Upper lobe of left lung (tissue), 4 donors: ENCODE data around the gene SRRM4.
A peak's percentile ranks its signal among the peaks of the same experiment; 100 is the strongest.

Experiments
- CTCF ChIP-seq, 6 experiments: fragments of 450-650 bp in 4 of 6; fragments of 200-600 bp in 2 of 6; sonication (generic) in 2 of 6; IDR thresholded peaks; one replicate each; pipeline ENCODE4 v1.5.1; 2016 to 2019; ENCODE audit warnings: antibody characterized with exemption in 6 of 6
- EP300 ChIP-seq, 4 donors: sonication (generic); formaldehyde crosslinking; IDR thresholded peaks; one replicate each; pipeline ENCODE4 v1.5.1; 2017; ENCODE audit warnings: antibody characterized with exemption in 4 of 4, control low read depth in 2 of 4
- POLR2A ChIP-seq, 4 donors: fragments of 450-650 bp; IDR thresholded peaks; one replicate each; pipeline ENCODE4 v1.5.1; 2016 to 2017; ENCODE audit warnings: antibody characterized with exemption in 4 of 4, mild to moderate bottlenecking in 2 of 4

- TF ChIP-seq CTCF (IDR thresholded peaks at IDR 0.05) (peak; percentile 52 to 82 (median 76)), EP300 (IDR thresholded peaks at IDR 0.05) (no peak), POLR2A (IDR thresholded peaks at IDR 0.05) (no peak)
Observed at GRCh38 chr12:119115296-119115905, 134.1 kb downstream of the SRRM4 start.
